Endothelial cell (in vitro differentiated cells): ENCODE measurements around the gene CERCAM. TPM values are rescaled to one million over a fixed set of nuclear protein-coding genes. Genes with fewer than 3 reads are reported as not detected.
"Not testable (repeated sequence)": the region's sequence is repeated elsewhere in the genome, so short reads cannot be mapped to it uniquely, and the experiment has no call there.

Source experiments
- DNase-seq: peaks from one replicate; pipeline ENCODE4 v3.0.0; 2021; ENCODE audit warnings: low spot score
- H3K27ac Mint-ChIP-seq: one replicate; pipeline ENCODE4 v1.8.0; 2021; ENCODE audit warnings: mixed read lengths, inconsistent platforms; ENCODE audit not compliant: unreplicated experiment
- H3K27me3 Mint-ChIP-seq: one replicate; pipeline ENCODE4 v1.8.0; 2021; ENCODE audit warnings: mild to moderate bottlenecking, moderate library complexity, mixed read lengths, inconsistent platforms; ENCODE audit not compliant: unreplicated experiment
- H3K36me3 Mint-ChIP-seq: one replicate; pipeline ENCODE4 v1.8.0; 2021; ENCODE audit warnings: mild to moderate bottlenecking, low read depth, mixed read lengths, inconsistent platforms; ENCODE audit not compliant: unreplicated experiment
- H3K4me1 Mint-ChIP-seq: one replicate; pipeline ENCODE4 v1.8.0; 2021; ENCODE audit warnings: mild to moderate bottlenecking, mixed read lengths, inconsistent platforms; ENCODE audit not compliant: unreplicated experiment
- H3K4me3 Mint-ChIP-seq: one replicate; pipeline ENCODE4 v1.8.0; 2021; ENCODE audit warnings: mild to moderate bottlenecking, mixed read lengths, inconsistent platforms; ENCODE audit not compliant: unreplicated experiment
- H3K9me3 Mint-ChIP-seq: one replicate; pipeline ENCODE4 v1.8.0; 2021; ENCODE audit warnings: mixed read lengths, inconsistent platforms; ENCODE audit not compliant: unreplicated experiment
- CTCF ChIP-seq: fragments of 200-600 bp; sonication (generic); IDR thresholded peaks from one replicate; pipeline ENCODE4 v1.5.0; 2021; ENCODE audit warnings: antibody characterized with exemption; ENCODE audit not compliant: unreplicated experiment
- total RNA-seq: library from RNA; stranded (reverse); fragmentation: NEBNext Ultra II Directional; extraction: Animal tissue kit (Norgen Biotek cat#: 25700); gene quantifications from one replicate; pipeline ENCODE4 v1.2.1, GENCODE V29; 2021; ENCODE audit not compliant: unreplicated experiment

Gene CERCAM
- total RNA-seq, 1 donor from 2014 or later, result 27.9 TPM

- H3K9me3 Mint-ChIP-seq, result no peaks in the 10 kb centered on the region
- peaks cover 5% of the 10 kb centered on the region for H3K27me3 Mint-ChIP-seq
- no peak overlapping the region for H3K27ac Mint-ChIP-seq
- peak; percentile 51 for TF ChIP-seq CTCF
- DNase-seq, result peak; percentile 81
- H3K4me3 Mint-ChIP-seq, result peak overlapping the region; percentile 79
- H3K36me3 Mint-ChIP-seq, result no peaks in the 10 kb centered on the region
- peaks cover 7% of the 10 kb centered on the region for H3K4me1 Mint-ChIP-seq
Measured at GRCh38 chr9:128420060-128420650, 502 bp upstream of the CERCAM start.

GRCh38 chr9:128421482-128421996, 882 bp downstream of the CERCAM start:
- H3K36me3 Mint-ChIP-seq, result peaks cover 1% of the 10 kb centered on the region
- no peak for DNase-seq
- no peak for TF ChIP-seq CTCF
- peaks cover 2% of the 10 kb centered on the region for H3K27me3 Mint-ChIP-seq
- H3K4me1 Mint-ChIP-seq, result peaks cover 3% of the 10 kb centered on the region
- H3K27ac Mint-ChIP-seq, result no peak overlapping the region
- H3K4me3 Mint-ChIP-seq, result no peak overlapping the region
- no peaks in the 10 kb centered on the region for H3K9me3 Mint-ChIP-seq

- not testable (repeated sequence) for H3K4me3 Mint-ChIP-seq, H3K27me3 Mint-ChIP-seq, DNase-seq, H3K36me3 Mint-ChIP-seq, H3K27ac Mint-ChIP-seq, H3K9me3 Mint-ChIP-seq, H3K4me1 Mint-ChIP-seq
Measured at GRCh38 chr9:128422022-128422782, 1.5 kb downstream of the CERCAM start.

GRCh38 chr9:128422783-128423150, 2.1 kb downstream of the CERCAM start:
- Mint-ChIP-seq H3K4me1 (peaks cover 3% of the 10 kb centered on the region), H3K27me3 (peaks cover 4% of the 10 kb centered on the region), H3K27ac (no peak overlapping the region), H3K9me3 (no peaks in the 10 kb centered on the region), H3K36me3 (peaks cover 4% of the 10 kb centered on the region), H3K4me3 (no peak overlapping the region)
- DNase-seq, result no peak
- no peak for TF ChIP-seq CTCF

GRCh38 chr9:128423356-128423755, 2.7 kb downstream of the CERCAM start:
- not testable (repeated sequence) for H3K27ac Mint-ChIP-seq, H3K36me3 Mint-ChIP-seq, H3K4me1 Mint-ChIP-seq, DNase-seq, H3K9me3 Mint-ChIP-seq, H3K27me3 Mint-ChIP-seq, H3K4me3 Mint-ChIP-seq

- DNase-seq, result no peak
- H3K4me3 Mint-ChIP-seq, result peak overlapping the region; percentile 74
- peaks cover 6% of the 10 kb centered on the region for H3K4me1 Mint-ChIP-seq
- TF ChIP-seq CTCF, result no peak
- H3K9me3 Mint-ChIP-seq, result no peaks in the 10 kb centered on the region
- peaks cover 2% of the 10 kb centered on the region for H3K27me3 Mint-ChIP-seq
- no peak overlapping the region for H3K27ac Mint-ChIP-seq
- H3K36me3 Mint-ChIP-seq, result peaks cover 4% of the 10 kb centered on the region
Measured at GRCh38 chr9:128424268-128424780, 3.7 kb downstream of the CERCAM start.
